Stimulated activated naive CD8-positive, alpha-beta T cell treated with anti-CD3 and anti-CD28 coated beads, Interleukin-15, Interleukin-2, amounts not matched to agents 100 U/mL and 50 U/mL, for 24 hours (primary cell): ENCODE data around the gene DALRD3.
"Not testable (repeated sequence)": the region's sequence is repeated elsewhere in the genome, so short reads cannot be mapped to it uniquely, and the experiment has no call there.

ENCODE experiments used
- ATAC-seq: fragments of 150-1000 bp; cut with Tn5 transposase; one replicate; pipeline ENCODE4 v1.10.0; 2021
- DNase-seq: peaks from one replicate; pipeline ENCODE4 v3.0.0; 2021

DALRD3 gene

DNA sequence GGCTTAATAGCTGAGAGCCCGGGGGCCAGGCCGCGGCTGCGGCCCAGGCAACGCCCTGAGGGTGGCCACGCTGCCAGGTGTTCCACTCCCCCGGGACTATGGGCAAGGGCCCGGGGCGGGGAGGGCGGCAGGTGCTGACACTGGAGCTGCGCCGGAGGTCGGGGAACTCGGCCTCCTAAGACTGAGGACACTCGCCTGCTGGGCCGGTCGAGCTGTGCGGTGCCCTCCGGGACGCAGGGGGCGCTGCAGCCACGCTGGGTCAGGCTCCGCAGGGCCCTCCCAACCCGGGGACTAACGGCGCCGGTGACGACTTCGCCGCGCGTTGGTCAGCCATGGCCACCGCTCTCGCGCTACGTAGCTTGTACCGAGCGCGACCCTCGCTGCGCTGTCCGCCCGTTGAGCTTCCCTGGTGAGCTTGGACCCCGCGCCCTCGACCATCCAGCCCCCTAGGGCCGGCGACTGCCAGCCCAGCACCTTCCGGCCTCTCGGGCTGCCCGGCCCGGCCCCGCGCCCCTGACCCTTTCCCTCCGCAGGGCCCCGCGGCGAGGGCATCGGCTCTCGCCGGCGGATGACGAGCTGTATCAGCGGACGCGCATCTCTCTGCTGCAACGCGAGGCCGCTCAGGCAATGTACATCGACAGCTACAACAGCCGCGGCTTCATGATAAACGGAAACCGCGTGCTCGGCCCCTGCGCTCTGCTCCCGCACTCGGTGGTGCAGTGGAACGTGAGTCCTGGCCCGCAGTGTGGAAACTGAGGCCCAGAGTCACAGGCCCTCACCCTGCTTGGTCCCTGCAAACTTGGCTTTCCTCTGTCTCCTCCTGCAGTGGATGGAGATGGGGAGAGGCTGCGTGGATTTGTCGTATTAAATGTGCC lies 3.7 kb upstream of the DALRD3 start, which contains the start of gene NDUFAF3:
TSS of gene NDUFAF3 (plus strand) at position 309 of the 875 bp plus-strand sequence. CDS start at position 333, 24 bp downstream.
- ATAC-seq (peak; percentile 81), DNase-seq (peak; percentile 96)

DNA sequence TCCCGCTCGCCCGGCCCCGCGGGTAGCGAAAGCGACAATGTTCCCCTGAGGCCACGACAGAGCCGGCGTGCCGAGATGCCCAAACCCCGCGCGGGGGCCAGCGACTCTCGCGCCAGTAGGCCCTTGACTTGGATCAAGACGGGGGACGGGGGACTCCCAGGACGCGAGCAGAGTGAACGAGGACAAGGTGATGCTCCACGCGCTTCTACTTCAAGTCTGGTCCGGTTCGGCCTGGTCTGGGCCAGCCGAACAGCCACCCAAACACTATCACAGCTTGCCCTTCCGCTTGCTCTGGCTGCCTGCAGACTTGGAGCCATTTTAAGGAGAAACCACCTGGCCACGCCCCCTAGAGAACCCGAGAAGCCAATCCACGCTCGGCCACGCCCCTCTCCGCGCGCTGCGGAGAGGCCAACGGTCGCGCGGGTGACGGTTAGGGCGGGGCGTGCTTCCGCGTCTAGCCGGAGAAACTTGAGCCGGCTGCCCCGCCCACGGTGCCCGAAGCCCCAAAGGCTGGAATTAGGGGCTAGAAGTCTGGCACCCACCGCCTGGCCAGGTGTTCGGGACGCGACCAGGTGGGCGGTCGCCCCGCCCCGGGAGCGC lies 2.9 kb upstream of the DALRD3 start:
- ATAC-seq (peak; percentile 66), DNase-seq (peak; percentile 100)

DNA sequence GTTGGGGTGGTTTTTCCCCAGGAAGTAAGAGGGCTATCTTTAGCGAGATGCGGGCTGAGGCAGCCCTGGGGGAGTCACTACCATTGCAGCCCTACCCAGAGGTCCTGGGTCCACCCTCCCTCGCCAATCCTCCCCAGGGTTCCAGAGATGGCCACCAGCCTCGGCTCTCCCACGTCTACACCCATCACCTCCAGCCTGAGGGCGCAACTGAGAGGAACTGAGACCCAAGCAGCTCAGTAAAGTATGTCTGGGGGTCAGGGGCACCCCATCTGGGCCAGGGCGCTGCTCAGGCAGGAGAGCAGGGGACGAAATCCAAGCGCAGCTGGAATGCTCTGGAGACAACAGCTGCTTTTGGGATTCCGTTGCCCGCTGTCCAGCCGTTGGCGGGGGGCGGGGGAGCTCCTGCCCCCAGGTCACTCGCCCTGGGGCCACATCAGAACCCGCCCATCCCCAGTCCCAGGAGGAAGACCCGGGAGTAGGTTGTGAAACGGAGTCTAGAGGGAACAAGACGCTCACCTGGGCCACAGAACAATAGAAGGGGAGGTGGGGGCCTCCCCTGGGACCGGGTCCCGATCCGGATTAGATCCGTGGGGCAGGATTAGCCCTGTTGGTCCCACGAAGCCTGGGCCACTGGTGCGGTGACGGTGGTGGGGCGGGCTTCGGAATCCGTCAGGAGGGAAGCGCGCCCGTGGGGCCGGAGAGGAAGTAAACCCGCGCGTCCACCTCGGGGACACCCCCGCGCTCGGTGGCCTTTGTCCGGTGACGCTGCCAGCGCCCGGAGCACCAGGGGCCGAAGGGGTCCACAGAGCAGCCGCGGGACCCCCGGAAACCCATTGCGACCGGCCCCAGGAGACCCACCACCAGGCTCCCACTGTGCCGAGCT lies 2.2 kb upstream of the DALRD3 start:
- ATAC-seq (no peak), DNase-seq (peak; percentile 59)

DNA sequence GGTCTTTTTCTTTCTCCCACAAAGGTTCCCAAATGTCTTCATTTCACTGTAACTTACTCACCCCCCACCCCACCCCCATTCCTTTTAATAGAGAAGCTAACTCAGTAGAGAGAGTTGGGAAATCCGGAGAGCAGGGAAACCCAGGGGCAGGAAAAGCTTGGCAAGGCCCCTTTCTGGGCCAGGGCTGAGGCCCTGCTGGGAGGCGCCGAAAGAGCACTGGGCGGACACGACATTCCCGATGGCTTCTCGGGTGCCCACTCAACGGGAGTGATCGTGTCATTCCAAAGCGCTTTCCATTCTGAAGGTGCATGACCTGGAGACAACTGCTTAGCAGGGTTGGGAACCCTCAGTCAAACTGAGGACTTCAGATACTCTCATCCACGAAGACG lies 1.6 kb upstream of the DALRD3 start:
- ATAC-seq (no peak), DNase-seq (no peak)

DNA sequence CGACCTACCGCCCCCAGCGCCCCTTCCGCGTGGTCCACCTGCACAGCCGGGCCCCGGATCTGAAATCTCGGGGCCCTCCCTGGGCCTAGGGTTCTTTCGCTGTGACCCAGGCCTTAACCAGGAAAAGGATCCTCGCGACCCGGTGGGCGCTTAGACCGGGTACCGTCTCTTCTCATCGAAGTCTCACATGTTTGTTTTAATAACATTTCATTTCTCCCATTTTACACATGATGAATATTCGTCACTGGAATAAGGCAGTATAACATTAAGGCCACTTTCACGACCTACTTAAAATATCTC lies 277 bp upstream of the DALRD3 start:
- no peak for DNase-seq
- ATAC-seq = no peak

DNA sequence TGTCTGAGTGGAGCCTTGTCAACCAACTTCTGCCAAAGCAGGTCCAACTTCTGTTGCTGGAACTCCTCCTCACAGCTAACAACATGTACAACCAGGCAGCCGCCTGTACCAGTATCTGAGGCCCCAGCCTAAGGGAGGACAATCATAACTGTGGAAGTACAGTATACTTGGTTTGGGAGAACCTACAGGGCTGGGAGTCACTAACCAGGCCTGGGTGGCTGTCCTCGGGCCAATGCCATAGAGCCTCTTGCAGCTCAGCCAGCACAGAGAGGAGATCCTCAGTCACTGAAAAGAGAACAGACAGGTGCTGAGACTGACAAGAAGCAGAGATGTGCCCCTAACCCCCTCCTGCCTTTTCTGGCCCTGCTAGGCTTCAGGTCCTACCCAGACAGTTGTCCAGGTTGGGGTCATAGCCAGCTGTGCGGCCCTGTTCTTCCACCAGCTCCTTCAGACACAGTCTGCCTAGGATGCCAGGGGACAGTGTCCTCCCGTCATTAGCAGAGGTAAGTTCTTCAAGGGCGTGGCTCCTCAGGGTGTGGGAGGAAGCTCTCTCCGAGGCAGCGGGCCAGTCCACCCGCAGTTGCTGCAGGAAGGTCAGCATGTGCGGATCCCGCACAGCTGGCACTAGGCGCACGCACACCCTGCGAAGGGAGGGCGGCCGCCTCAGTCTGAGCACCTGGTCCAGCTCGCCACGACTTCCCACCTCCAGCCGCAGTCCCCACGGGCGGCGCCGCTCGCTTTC lies 980 bp downstream of the DALRD3 start:
- DNase-seq = no peak
- no peak for ATAC-seq

DNA sequence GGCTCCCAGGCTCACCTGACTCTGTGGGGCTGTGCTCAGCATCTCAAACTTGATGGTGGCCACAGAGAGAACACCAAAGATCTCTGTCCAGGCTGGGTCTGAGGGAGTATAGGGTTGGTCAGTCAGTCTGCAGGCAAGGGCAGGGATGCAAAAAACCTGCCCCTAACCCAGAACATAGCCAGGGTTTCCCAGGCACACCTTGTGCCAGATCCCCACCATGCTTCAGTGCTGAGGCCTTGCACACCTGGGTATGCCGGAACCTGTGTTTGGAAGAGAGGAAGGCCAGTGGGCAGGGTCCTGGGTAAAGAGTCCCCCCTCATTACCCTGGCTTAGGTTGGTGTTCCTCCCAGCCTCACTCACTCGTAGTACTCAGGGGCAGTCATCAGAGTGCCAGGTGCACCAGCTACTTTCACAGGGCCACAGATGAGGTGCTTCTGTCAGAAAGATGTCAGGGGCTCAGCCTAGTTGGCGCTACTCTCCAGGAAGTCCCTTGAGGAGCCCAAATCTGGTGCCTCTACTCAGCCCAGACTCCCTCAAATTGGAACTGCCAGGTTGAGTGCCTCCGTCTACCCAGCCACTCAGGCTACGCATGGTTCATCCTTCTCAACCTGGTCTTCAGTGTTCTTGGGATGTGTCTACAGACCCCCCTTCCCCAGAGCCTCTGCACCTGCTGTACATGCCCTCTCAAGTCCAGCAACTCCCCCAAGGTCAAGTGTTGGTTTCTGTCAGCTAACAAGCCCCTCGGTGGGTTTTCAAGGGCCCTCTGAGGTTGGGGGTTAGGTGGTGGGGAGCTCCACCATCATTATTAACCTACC lies 1.8 kb downstream of the DALRD3 start:
- DNase-seq = no peak
- ATAC-seq = no peak

DNA sequence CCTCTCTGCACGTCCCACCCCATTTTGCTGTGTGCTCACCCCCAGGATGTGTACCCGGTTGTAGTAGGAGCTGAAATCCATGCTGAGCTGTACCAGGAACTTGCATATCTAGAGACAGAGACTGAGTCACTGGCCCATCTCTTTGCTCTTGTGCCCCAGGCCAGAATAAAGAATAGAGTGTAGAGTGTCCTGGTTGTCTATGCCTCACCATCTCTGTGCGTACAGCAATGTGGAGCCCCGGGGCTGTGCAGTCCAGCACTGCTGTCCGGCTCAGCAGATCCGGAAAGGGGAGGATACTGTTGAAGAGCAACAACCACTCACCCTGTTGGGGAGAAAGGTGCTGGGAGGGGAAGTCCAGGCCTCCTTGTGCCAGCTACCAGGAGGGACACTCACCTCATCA lies 2.6 kb downstream of the DALRD3 start:
- no peak for DNase-seq
- ATAC-seq = no peak

DNA sequence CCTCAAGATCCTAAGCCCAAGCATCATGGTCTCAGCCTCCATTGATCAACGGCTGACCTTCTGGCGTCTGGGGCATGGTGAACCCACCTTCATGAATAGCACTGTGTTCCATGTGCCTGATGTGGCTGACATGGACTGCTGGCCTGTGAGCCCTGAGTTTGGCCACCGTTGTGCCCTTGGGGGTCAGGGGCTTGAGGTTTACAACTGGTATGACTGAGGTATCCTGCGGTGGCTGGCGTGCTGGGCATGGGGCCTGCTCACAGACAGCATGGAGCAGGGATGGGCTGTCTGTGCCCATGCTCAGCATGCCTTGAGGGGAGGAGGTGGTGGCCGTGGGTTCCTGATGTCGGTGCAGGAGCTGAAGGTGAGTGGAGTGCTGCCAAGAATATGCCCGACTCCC lies 3.3 kb downstream of the DALRD3 start:
- DNase-seq = no peak
- no peak for ATAC-seq

DNA sequence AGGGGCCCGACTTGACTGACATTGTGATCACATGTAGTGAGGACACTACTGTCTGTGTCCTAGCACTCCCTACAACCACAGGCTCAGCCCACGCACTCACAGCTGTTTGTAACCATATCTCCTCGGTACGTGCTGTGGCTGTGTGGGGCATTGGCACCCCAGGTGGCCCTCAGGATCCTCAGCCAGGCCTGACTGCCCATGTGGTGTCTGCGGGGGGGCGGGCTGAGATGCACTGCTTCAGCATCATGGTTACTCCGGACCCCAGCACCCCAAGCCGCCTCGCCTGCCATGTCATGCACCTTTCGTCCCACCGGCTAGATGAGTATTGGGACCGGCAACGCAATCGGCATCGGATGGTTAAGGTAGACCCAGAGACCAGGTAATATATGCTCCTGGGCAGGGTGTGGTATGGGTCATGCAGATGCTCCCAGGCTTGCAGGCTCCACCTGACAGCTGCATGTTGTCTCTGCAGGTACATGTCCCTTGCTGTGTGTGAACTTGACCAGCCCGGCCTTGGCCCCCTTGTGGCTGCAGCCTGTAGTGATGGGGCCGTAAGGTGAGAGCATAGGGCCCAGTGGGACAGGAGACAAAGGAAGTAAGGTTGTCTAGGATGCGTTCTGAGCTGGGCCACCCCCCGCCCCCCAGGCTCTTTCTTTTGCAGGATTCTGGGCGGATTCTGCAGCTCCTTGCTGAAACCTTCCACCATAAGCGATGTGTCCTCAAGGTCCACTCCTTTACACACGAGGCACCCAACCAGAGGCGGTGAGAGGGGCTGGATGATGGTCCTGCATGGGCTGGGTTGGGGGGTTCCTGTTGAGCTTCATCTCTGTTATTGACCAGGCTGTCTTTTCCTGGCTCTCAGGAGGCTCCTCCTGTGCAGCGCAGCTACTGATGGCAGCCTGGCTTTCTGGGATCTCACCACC lies 4.4 kb downstream of the DALRD3 start:
- ATAC-seq = peak; percentile 17
- DNase-seq = peak; percentile 63

DNA sequence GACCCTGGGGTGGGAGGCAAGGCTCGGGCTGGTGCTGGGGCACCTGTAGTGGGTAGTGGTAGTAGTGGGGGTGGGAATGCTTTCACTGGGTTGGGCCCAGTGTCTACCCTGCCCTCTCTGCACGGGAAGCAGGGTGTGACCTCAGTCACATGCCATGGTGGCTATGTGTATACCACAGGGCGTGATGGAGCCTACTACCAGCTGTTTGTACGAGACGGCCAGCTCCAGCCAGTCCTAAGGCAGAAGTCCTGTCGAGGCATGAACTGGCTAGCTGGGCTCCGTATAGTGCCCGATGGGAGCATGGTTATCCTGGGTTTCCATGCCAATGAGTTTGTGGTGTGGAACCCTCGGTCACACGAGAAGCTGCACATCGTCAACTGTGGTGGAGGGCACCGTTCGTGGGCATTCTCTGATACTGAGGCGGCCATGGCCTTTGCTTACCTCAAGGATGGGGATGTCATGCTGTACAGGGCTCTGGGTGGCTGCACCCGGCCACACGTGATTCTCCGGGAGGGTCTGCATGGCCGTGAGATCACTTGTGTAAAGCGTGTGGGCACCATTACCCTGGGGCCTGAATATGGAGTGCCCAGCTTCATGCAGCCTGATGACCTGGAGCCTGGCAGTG lies 5.2 kb downstream of the DALRD3 start:
- DNase-seq = no peak

DNA sequence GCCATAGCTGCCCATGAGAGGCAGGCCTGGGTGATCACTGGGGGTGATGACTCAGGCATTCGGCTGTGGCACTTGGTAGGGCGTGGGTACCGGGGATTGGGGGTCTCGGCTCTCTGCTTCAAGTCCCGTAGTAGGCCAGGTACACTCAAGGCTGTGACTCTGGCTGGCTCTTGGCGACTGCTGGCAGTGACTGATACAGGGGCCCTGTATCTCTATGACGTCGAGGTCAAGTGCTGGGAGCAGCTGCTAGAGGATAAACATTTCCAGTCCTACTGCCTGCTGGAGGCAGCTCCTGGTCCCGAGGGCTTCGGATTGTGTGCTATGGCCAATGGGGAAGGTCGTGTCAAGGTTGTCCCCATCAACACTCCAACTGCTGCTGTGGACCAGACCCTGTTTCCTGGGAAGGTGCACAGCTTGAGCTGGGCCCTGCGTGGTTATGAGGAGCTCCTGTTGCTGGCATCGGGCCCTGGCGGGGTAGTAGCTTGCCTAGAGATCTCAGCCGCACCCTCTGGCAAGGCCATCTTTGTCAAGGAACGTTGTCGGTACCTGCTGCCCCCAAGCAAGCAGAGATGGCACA lies 5.9 kb downstream of the DALRD3 start:
- ATAC-seq (no peak), DNase-seq (no peak)

More for the DNA sequence above, 5.2 kb downstream of the DALRD3 start:
- ATAC-seq = no peak

DNA sequence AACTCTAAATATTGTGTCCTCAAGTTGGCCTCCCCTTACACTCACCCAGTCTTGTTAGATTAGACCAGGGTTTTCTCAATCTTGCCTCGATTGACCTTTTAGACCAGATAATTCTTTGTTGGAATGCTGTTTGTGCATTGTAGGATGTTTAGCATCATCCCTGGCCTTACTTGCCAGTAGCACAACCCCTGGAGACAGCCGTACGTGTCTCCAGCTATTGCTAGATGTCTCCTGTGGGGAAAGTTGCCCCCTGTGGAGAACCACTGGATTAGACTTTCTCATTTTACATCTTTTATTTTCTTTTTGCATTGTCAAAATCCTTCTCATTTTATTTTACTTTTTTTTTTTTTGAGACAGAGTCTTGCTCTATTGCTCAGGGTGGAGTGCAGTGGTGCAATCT lies 9.0 kb downstream of the DALRD3 start:
- ATAC-seq (no peak), DNase-seq (no peak)

DNA sequence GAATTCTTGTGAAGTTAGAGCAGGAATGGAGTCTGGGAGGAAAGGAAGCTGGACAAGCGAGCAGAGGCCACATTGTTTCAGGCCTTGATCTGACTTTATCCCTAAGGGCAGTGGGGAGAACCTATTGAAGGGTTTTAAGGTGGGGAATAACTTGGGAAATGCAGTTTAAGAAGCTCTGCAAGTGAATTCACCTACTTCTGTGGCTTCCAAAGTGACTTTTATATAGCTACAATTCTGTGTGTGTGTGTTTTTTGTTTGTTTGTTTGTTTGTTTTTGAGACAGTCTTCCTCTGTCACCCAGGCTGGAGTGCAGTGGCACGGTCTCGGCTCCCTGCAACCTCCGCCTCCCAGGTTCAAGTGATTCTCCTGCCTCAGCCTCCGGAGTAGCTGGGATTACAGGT lies 9.8 kb downstream of the DALRD3 start:
- ATAC-seq, DNase-seq: not testable (repeated sequence)

DNA sequence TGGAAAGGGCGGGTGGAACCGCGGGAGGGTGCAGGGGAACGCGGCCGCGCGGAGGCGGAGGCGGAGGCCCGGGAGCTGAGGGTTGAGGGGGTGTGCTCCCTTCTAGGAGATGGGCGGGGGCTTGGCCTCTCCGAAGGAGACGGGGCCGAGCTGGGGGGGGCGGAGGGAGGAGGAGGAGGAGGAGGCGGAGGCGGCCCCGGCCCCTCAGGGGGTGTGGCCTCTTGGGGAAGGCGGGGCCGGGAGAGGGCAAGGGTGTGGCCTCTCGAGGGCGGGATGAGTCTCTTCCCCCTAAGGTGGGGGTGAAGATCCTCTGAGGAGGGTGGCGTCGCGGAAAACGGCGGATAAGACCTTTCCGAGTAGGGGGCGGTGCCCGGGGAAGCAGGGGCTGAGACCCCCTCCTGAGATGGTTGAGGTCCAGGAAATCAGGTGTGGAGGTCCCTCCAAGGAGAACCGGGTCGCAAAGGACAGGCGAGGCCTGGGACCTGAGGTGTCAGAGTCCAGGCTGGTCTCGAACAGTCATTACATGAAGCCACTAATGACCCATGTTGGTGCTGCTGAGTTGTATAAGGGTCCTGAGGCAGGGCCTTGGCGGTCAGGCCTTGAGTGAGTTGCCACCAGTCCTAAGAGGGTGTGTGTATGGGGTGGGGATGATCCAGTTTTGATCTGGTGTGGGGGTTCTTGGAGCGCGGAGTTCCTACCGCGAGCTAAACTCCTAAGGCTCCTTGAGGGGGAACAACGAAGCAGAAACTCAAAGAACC lies 10.4 kb downstream of the DALRD3 start:
- ATAC-seq = peak; percentile 67

DNA sequence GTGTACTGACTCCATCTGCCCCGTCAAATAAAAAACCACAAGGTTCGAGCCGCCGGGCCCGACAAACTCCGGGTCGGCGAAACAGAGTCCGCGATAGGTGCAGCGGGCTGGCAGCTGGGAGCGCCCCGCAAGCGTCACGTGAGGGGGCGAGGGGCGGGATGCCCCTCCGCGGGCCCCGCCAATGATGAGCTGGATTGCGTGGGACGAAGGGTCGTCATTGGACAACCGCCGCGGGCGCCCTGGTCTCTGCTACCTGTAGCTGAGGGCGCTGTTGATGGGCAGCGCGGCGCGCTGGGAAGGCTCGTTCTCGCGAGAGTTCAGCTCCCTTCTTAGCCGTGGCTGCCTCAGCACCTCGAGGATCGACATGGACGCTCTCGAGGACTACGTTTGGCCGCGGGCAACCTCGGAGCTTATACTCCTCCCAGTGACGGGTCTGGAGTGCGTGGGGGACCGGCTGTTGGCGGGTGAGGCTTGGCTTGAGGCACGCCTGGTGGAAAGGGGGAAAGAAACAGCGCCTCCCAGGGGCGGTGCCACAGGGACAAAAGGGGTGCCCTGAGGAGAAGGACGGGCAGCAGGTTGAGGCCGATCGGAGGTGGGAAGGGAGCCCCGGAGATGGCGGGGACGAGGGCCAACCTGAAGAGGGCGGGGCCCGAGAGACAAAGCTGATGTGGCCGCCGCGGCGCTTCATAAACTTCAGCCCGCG lies 11.2 kb downstream of the DALRD3 start, which contains the start of gene WDR6:
TSS of gene WDR6 (plus strand) at position 324 of the 703 bp plus-strand sequence. CDS start at position 365, 41 bp downstream.
- peak; percentile 98 for DNase-seq
- ATAC-seq = peak; percentile 94

More for the DNA sequence above, 10.4 kb downstream of the DALRD3 start:
- peak; percentile 91 for DNase-seq

DNA sequence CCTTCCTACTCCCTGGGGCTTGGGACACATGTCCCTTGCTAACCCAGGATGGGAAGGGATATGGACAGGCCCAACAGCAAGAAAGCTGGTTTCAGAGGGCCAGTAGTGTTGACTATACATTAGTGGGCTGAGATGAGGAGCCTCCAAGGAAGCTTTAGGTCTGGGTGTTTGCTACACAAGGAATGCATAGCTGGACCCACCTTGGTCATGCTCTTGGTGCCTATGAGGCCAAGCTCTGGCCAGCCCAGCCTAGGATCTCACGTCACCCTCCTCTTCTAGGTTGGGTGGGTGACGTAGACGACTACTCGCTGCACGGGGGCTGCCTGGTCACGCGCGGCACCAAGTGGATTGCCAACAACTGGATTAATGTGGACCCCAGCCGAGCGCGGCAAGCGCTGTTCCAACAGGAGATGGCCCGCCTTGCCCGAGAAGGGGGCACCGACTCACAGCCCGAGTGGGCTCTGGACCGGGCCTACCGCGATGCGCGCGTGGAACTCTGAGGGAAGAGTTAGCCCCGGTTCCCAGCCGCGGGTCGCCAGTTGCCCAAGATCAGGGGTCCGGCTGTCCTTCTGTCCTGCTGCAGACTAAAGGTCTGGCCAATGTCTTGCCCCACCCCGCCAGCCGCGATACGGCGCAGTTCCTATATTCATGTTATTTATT lies 11.8 kb downstream of the DALRD3 start:
- DNase-seq = no peak

More for the DNA sequence above, 11.8 kb downstream of the DALRD3 start:
- ATAC-seq = no peak
